ENCODE results near the gene AHNAK2. TPM values are rescaled to one million over a fixed set of nuclear protein-coding genes. Genes with fewer than 3 reads are reported as not detected.

Gene AHNAK2
- total RNA-seq, 1 experiment from 2014 or later: 30.8 TPM

DNA sequence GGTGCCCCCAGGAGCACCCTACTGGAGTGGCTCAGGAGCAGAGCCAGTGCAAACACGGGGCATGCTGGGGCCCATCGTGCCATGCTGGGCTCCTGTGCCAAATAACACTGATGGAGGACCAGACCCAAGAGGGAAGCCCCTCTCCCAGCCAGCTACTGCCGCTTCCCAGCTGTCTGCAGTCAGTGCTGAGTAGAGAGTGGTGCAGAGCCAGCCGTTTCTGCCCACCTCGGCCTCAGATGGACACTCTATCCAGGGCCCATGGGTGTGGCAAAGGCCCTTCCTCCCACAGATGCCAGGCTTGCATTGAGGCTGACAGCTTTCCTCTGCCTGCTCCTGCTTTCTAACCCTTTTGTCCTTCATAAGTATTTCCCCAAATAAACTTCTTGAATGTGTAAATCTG, 20.6 kb upstream of the AHNAK2 start:
- Histone ChIP-seq H3K9me3 (ENCODE audit: insufficient read depth, low read depth) (no peaks in the 10 kb centered on the region), H3K79me2 (ENCODE audit: low read depth) (peaks cover 4% of the 10 kb centered on the region; the same call in 1 of the 2 replicates), H3F3A (ENCODE audit: insufficient read depth, low read depth) (peaks cover 15% of the 10 kb centered on the region), H3K27me3 (ENCODE audit: insufficient read depth, low read depth) (no peaks in the 10 kb centered on the region), H4K20me1 (ENCODE audit: insufficient read depth) (no peaks in the 10 kb centered on the region), H3K4me1 (replicated peaks; ENCODE audit: insufficient read depth) (peaks cover 4% of the 10 kb centered on the region), H3K36me3 (ENCODE audit: low read depth) (0 out of 2 replicates have a peak, but pooled peaks cover 7% of the 10 kb centered on the region), H3K4me3 (no peak overlapping the region), H3K9me2 (ENCODE audit: insufficient read depth) (no peaks in the 10 kb centered on the region), H3K4me2 (no peak overlapping the region), H3K27ac (no peak overlapping the region), H2AFZ (no peak overlapping the region)
- no peak for TF ChIP-seq CTCF (conservative IDR thresholded peaks at IDR 0.05)
- TF ChIP-seq EZH2 (IDR thresholded peaks at IDR 0.05; ENCODE audit: low read depth): no peak
- no peak for DNase-seq
- no TSS peak for BruUV-seq (replicated peaks)
- POLR2A ChIA-PET (ENCODE audit: unreplicated experiment): no interaction called here
- intact Hi-C loops (cut with micrococcal nuclease; ENCODE audit: unreplicated experiment): no loop called here
- CTCF ChIA-PET: interaction anchor here (0.5 to 0.6 kb wide), 2 partner anchors 46 to 250 kb away, joined by 3 to 11 read pairs; no protein-coding TSS in a partner anchor

DNA sequence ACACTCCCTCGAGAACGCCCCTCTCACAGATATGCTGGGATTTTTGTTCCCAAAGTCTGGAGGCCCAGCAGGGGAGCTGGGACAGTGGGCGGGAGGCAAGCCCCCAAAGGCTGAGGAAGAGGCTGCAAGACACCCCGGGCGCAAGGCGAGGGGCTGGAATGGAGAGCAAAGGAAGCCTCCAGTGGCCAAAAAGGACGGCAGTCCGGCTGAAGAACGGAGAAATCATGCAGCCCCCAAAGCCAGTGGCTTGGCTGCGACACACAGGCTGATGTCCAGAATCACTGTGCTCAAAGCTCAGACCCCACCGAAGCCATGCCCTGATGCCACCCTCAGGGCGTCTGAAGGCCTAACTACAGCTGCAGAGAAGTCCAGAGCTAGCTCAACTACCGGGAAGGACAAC, 18.3 kb upstream of the AHNAK2 start:
- intact Hi-C loops (cut with micrococcal nuclease; ENCODE audit: unreplicated experiment): no loop called here
- TF ChIP-seq CTCF (conservative IDR thresholded peaks at IDR 0.05) (no peak), EZH2 (IDR thresholded peaks at IDR 0.05; ENCODE audit: low read depth) (no peak)
- no peak for DNase-seq
- Histone ChIP-seq H2AFZ (no peak overlapping the region), H3K27ac (no peak overlapping the region), H3K27me3 (ENCODE audit: insufficient read depth, low read depth) (no peaks in the 10 kb centered on the region), H3K9me3 (ENCODE audit: insufficient read depth, low read depth) (no peaks in the 10 kb centered on the region), H3K36me3 (ENCODE audit: low read depth) (peaks cover 9% of the 10 kb centered on the region; the same call in 1 of the 2 replicates), H3K79me2 (ENCODE audit: low read depth) (no peaks in the 10 kb centered on the region), H3K4me2 (no peak overlapping the region), H3K9me2 (ENCODE audit: insufficient read depth) (no peaks in the 10 kb centered on the region), H3K4me1 (replicated peaks; ENCODE audit: insufficient read depth) (no peaks in the 10 kb centered on the region), H4K20me1 (ENCODE audit: insufficient read depth) (no peaks in the 10 kb centered on the region), H3F3A (ENCODE audit: insufficient read depth, low read depth) (peaks cover 16% of the 10 kb centered on the region; the same call in 1 of the 2 replicates), H3K4me3 (no peak overlapping the region)
- POLR2A ChIA-PET (ENCODE audit: unreplicated experiment): no interaction called here
- no TSS peak for BruUV-seq (replicated peaks)
- CTCF ChIA-PET: no interaction called here

- peaks cover 11% of the 10 kb centered on the region; the same call in 1 of the 2 replicates for H3K36me3 ChIP-seq (ENCODE audit: low read depth)
- H3F3A ChIP-seq (ENCODE audit: insufficient read depth, low read depth): peaks cover 20% of the 10 kb centered on the region; the same call in 1 of the 2 replicates
- H3K4me2 ChIP-seq: no peak overlapping the region
- no peaks in the 10 kb centered on the region for H3K4me1 ChIP-seq (replicated peaks; ENCODE audit: insufficient read depth)
- POLR2A ChIA-PET (ENCODE audit: unreplicated experiment): no interaction called here
- no peaks in the 10 kb centered on the region for H4K20me1 ChIP-seq (ENCODE audit: insufficient read depth)
- TF ChIP-seq CTCF (conservative IDR thresholded peaks at IDR 0.05) (no peak), EZH2 (IDR thresholded peaks at IDR 0.05; ENCODE audit: low read depth) (no peak)
- BruUV-seq (replicated peaks): no TSS peak
- CTCF ChIA-PET: no interaction called here
- no peak overlapping the region for H2AFZ ChIP-seq
- no peaks in the 10 kb centered on the region for H3K9me2 ChIP-seq (ENCODE audit: insufficient read depth)
- H3K4me3 ChIP-seq: no peak overlapping the region
- intact Hi-C loops (cut with micrococcal nuclease; ENCODE audit: unreplicated experiment): no loop called here
- H3K27me3 ChIP-seq (ENCODE audit: insufficient read depth, low read depth): no peaks in the 10 kb centered on the region
- no peak for DNase-seq
- H3K79me2 ChIP-seq (ENCODE audit: low read depth): no peaks in the 10 kb centered on the region
- H3K9me3 ChIP-seq (ENCODE audit: insufficient read depth, low read depth): no peaks in the 10 kb centered on the region
- no peak overlapping the region for H3K27ac ChIP-seq
Observed at GRCh38 chr14:104996032-104996431, 17.9 kb upstream of the AHNAK2 start.
